IPS DF 6.9 (cell line): ENCODE data around the gene FAM174B.
"Not testable (repeated sequence)": the region's sequence is repeated elsewhere in the genome, so short reads cannot be mapped to it uniquely, and the experiment has no call there.

ENCODE experiments used
- DNase-seq: peaks from one replicate; pipeline ENCODE4 v3.0.0-alpha.2; 2013; ENCODE audit warnings: low read depth, low spot score
- H3K27ac ChIP-seq: one replicate; pipeline ENCODE4 v1.5.1; 2013; ENCODE audit warnings: low read length, control low read depth
- H3K27me3 ChIP-seq: 2 replicates; pipeline ENCODE4 v1.6.1; 2013; ENCODE audit warnings: mild to moderate bottlenecking, low read length; ENCODE audit not compliant: control insufficient read depth, insufficient read depth
- H3K36me3 ChIP-seq: 2 replicates; pipeline ENCODE4 v1.6.1; 2013; ENCODE audit warnings: low read length; ENCODE audit not compliant: control insufficient read depth, insufficient read depth
- H3K4me1 ChIP-seq: 2 replicates; pipeline ENCODE4 v1.6.1; 2013; ENCODE audit warnings: low read length; ENCODE audit not compliant: control insufficient read depth, insufficient read depth
- H3K4me3 ChIP-seq: 2 replicates; pipeline ENCODE4 v1.5.1; 2013; ENCODE audit warnings: mild to moderate bottlenecking, low read length
- H3K9me3 ChIP-seq: 2 replicates; pipeline ENCODE4 v1.6.1; 2013; ENCODE audit warnings: low read length, inconsistent platforms; ENCODE audit not compliant: control insufficient read depth, insufficient read depth
- WGBS: extraction: QIAGEN DNeasy Blood & Tissue Kit; methylation state at CpG from one replicate; pipeline ENCODE4 v1.1.7; 2013; ENCODE audit warnings: mixed read lengths, missing lambda C conversion rate; ENCODE audit not compliant: insufficient read length, insufficient coverage; 5-methylcytosine and 5-hydroxymethylcytosine counted together

The FAM174B gene

DNA sequence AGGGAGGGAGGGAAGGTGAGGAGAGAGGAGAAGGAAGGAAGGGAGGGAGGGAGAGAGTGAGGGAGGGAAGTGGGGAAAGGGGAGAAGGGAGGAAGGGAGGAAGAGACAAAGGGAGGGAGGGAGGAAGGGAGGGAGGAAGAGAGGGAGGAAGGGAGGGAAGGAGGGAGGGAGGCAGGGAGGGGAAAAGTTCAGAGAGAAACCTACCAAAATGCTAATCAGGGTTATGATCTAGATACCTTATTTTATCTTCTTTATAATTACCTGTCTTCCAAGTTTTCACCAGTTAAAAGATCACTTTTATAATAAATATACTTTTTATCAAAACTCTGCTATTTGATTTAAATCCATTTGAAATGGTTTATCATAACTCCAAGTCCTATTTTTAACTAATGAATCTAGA, 44.4 kb downstream of the FAM174B start:
- no peak overlapping the region for H3K27ac ChIP-seq
- H3K9me3 ChIP-seq = no peaks in the 10 kb centered on the region
- H3K27me3 ChIP-seq = no peaks in the 10 kb centered on the region
- no peak overlapping the region for H3K4me3 ChIP-seq
- H3K36me3 ChIP-seq = no peaks in the 10 kb centered on the region
- DNase-seq = no peak
- no peaks in the 10 kb centered on the region for H3K4me1 ChIP-seq

DNA sequence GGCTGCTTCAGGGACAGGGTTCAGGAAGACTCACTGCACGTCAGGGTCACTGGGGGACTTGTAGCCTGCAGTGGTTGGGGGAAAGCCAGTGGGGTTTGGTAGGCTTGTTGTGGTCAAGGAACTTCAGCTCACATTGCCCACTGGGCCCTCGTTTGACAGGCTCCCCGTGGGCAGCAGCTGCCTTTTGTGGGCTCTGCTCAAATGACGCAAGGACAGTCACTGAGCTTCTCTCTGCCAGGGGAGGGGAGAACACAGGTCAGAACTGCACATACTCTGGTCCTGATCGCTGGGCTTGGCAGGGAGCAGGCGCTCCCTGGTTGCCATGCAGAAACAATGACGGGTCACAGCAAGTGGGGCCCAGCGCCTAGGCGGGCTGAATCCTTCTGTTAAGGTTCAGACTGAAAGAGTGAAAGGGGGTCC, 45.5 kb downstream of the FAM174B start:
- no CpG with 5 or more reads among the region's 9 CpGs for WGBS
- Histone ChIP-seq H3K36me3 (no peaks in the 10 kb centered on the region), H3K27me3 (no peaks in the 10 kb centered on the region), H3K27ac (no peak overlapping the region), H3K4me3 (no peak overlapping the region), H3K9me3 (no peaks in the 10 kb centered on the region), H3K4me1 (no peaks in the 10 kb centered on the region)
- no peak for DNase-seq

DNA sequence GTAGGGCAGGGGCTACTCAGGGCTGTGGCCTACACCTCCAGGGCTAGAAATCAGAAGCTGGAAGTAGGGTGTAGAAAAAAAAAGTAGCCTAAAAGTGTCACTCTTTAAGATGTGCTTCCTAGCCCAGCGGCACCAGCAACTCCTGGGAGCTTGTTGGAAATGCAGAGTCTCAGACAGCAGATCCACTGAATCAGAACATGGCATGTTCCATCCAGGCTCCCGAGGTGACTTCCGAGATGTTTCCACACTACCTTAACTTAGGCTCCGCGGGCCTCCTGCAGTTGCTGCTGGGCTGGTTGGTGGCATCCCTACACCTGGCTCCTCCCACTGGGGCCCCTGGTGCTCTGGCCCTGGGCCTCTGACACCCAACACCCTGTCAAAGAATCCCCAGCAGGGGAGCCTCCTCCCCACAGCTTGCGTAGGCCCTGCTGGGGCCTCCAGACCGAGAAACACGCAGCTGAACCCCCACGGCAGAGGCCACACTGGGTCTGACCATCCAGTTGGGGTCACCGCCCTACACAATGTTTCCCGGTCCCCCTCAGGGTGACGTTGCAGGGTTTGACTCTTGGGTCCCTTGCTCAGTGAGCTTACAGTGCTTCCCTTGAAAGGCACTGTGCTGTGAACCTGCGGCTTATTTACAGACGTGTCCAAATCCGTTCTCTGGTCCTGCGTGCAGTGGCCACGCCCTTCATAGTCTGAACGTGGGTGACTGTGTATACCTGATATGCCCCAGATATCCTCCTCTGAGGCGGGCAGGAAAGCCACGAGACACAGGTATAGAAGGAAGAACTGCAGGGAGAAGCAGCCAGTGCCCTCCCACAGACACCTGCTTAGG, 46.5 kb downstream of the FAM174B start:
- Histone ChIP-seq H3K36me3 (no peaks in the 10 kb centered on the region), H3K4me3 (no peak overlapping the region), H3K27me3 (no peaks in the 10 kb centered on the region), H3K27ac (no peak overlapping the region), H3K4me1 (no peaks in the 10 kb centered on the region), H3K9me3 (no peaks in the 10 kb centered on the region)
- no CpG with 5 or more reads among the region's 20 CpGs for WGBS
- DNase-seq = no peak

DNA sequence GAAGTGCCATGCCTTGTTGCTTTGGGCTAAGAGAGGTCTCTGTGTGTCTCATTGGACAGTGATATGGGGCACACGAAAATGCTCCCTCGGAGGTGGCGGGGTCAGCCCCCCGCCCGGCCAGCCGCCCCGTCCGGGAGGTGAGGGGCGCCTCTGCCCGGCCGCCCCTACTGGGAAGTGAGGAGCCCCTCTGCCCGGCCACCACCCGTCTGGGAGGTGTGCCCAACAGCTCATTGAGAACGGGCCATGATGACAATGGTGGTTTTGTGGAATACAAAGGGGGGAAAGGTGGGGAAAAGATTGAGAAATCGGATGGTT, 48.8 kb downstream of the FAM174B start:
- H3K27me3 ChIP-seq, H3K4me1 ChIP-seq, H3K36me3 ChIP-seq, DNase-seq, H3K4me3 ChIP-seq, H3K27ac ChIP-seq, H3K9me3 ChIP-seq: not testable (repeated sequence)
- no CpG with 5 or more reads among the region's 15 CpGs for WGBS

DNA sequence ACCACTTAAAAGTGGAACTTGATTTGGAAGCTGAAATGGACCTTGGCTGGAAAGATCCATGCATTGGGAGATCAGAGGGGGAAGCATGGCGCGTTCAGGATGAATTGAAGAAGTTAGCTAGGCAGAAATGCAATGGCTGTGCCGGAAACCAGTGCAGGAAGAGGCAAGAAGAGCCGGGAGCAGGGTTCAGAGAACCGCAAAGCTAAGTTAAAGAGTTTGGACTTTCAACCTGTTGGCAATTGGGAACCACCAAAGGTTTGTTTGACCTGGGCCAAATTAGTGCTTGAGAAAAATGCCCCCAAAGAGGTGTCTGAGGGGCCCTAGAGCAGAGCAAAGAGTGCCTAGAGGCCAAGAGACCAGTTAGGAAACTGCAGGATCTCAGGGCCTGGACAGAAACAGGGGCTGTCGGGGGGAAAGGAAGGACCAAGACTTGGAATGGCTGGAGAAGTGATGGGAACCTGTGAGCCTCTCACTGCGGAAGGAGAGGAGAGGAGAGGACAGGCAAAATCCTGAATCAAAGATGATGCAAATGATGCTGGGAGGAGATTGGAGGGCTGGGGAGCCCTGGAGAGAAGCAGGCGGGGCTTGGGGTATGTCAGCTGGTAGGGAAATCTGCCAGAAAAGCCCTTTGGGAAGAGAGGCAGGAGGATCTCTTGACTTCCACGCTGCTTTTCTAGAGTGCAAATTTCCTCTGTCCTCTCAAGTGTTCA, 49.3 kb downstream of the FAM174B start:
- no peaks in the 10 kb centered on the region for H3K27me3 ChIP-seq
- no peak for DNase-seq
- WGBS = no CpG with 5 or more reads among the region's 9 CpGs
- H3K36me3 ChIP-seq = no peaks in the 10 kb centered on the region
- no peak overlapping the region for H3K27ac ChIP-seq
- H3K4me3 ChIP-seq = no peak overlapping the region
- no peaks in the 10 kb centered on the region for H3K9me3 ChIP-seq
- no peaks in the 10 kb centered on the region for H3K4me1 ChIP-seq

DNA sequence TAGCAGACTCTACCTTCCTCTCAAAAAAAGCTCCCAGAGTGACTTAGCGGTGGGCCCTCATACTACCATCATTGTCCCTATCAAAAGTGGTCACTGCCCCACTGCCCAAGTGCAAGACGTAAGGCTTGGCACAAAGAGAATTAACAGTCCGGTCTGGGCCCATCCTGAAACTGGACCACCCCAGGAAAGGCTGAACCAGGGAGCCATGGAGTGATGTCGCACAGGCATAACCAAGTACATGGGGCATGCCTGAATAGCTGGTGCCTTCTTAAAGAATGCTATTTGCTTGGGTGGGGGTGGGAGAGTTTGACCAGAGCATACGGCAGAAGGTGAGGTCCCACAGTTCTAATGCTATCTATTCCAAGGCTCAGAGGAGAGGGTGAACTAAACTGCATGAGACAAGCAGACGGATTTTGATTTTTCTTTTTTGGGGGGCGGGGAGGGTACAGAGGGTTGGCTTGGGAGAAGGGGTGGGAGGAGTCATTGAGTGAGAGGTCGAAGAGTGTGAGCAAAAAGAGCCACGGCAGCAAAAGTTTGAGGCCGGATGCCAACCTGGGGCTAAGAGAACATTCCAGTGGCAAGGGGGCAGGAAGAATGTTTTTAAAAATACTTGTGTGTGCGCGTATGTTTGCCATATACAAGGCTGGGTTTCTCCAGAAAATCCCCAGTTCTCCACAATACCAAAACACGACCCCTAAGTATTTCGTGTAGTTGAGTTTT, 50.2 kb downstream of the FAM174B start:
- Histone ChIP-seq H3K27ac (no peak overlapping the region), H3K4me1 (no peaks in the 10 kb centered on the region), H3K9me3 (no peaks in the 10 kb centered on the region), H3K4me3 (no peak overlapping the region), H3K27me3 (no peaks in the 10 kb centered on the region), H3K36me3 (no peaks in the 10 kb centered on the region)
- no CpG with 5 or more reads among the region's 14 CpGs for WGBS
- no peak for DNase-seq

DNA sequence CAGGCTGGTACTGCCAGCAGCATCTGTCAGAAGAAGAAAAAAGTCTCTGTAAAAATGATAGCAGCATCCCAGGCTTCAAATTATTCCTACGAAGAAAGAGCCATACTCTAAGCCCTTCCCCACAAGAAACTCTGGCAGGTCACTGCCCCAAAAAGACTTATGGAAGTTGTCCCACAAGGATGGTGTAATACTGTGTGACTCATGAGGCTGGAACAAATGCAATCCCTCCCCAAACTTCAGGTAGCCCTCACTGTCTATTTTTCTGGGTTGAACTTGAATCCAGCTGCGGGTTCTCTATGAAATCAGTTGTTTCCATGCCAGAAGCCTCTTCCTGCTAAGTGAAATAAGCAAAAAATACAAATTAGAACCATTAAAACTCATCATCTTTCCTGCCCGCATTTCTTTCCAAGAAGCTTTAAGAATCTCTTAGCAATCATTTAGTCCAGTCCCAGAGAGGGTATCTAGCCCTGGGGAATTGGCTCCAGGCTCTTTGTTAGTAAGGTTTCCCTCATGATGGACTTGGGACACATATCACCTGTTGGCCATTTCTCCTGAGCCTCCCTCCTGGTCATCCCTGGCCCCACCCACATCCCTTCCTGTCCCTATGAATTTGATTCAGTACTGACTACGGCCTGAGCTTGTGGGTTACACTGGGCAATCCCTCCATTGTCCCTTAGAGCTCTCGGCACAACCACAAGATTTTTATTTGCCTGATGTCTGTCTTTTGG, 51.7 kb downstream of the FAM174B start:
- Histone ChIP-seq H3K9me3 (no peaks in the 10 kb centered on the region), H3K27me3 (no peaks in the 10 kb centered on the region), H3K36me3 (no peaks in the 10 kb centered on the region), H3K4me1 (no peaks in the 10 kb centered on the region), H3K4me3 (no peak overlapping the region), H3K27ac (no peak overlapping the region)
- WGBS = no CpG with 5 or more reads among the region's 5 CpGs
- no peak for DNase-seq

DNA sequence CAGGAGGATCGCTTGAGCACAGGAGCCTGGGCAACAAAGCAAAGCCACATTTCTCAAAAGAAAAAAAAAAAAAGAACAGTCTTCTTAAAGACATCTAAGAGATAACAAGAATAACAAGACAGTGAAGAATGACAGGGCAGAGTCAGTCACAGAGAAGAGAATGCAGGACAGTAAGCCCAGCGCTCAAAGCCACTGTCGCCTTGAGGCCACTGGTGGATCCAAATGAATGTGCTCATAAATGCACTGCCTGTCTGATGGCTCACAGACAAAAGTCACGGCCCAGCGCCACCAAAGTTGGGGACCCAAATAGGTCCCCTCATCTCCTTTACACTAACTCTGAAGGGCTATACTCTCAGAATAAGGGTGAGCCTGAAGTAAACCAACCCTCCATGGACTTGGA, 52.3 kb downstream of the FAM174B start:
- H3K27ac ChIP-seq = no peak overlapping the region
- no peaks in the 10 kb centered on the region for H3K27me3 ChIP-seq
- H3K9me3 ChIP-seq = no peaks in the 10 kb centered on the region
- DNase-seq = no peak
- no peaks in the 10 kb centered on the region for H3K36me3 ChIP-seq
- no peaks in the 10 kb centered on the region for H3K4me1 ChIP-seq
- no CpG with 5 or more reads among the region's 5 CpGs for WGBS
- no peak overlapping the region for H3K4me3 ChIP-seq

DNA sequence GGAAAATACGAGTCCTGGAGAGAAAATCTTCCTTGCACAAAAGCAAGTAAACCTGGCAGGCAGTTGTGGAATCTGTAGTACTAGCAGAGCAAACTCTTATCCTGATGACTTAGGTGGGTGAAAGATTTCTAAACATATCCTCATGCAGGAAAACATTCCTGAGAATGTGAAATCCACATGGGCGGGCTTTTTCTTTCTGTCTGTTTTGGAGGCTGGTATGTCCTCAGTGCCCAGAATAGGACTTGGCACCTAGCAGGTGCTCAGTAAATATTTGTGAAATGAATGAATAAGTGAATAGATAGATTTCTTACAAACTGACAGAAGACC, 53.3 kb downstream of the FAM174B start:
- DNase-seq = no peak
- H3K4me1 ChIP-seq = no peaks in the 10 kb centered on the region
- no peak overlapping the region for H3K27ac ChIP-seq
- no peaks in the 10 kb centered on the region for H3K27me3 ChIP-seq
- H3K36me3 ChIP-seq = no peaks in the 10 kb centered on the region
- no peaks in the 10 kb centered on the region for H3K9me3 ChIP-seq
- H3K4me3 ChIP-seq = no peak overlapping the region
- WGBS = no CpG with 5 or more reads among the region's 2 CpGs

DNA sequence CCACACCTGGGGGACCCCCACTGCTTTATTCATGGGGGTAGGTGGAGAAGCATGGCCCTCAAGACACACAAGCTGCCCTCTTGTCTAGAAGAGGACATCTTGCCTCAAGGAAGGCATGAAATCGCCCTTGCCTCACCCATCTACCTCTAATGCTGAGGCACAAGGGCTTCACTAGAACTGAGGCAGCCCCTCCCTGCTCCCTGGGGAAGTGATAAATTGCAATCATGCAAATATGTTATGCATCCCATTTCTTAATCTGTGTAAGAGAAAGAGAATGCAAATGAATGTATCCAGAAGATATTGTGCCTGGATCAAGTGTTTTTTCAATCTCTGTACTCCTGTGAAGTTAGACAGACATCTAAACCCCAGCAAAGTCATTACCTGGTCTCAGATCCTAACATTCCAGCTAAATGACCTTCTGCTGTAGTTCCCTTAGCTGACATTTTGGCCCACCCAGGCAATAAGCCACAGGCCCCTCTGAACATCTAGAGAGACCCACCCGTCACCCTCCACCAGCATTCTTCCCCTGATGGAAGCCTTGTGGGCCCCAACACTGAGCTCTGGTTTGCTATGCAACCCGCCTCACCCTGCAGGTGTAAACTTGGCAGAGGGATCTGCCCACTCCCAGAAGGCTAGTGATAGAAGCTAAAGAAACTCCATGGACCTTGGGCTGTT, 53.8 kb downstream of the FAM174B start:
- Histone ChIP-seq H3K4me1 (no peaks in the 10 kb centered on the region), H3K27ac (no peak overlapping the region), H3K27me3 (no peaks in the 10 kb centered on the region), H3K36me3 (no peaks in the 10 kb centered on the region), H3K9me3 (no peaks in the 10 kb centered on the region), H3K4me3 (no peak overlapping the region)
- WGBS = no CpG with 5 or more reads among the region's 3 CpGs
- no peak for DNase-seq
